Measurements from ENCODE around the gene ABCB9. TPM values are rescaled to one million over a fixed set of nuclear protein-coding genes. Genes with fewer than 3 reads are reported as not detected.

Gene ABCB9
- total and polyA plus RNA-seq, 2 of the 8 experiments (the other 6 are each of a cell fraction or from before 2014, with no cell fraction given), result 3.8 to 8.0 TPM

- no peaks in the 10 kb centered on the region for H3K79me1 ChIP-seq (ENCODE audit: low read depth, low read length)
- no peaks in the 10 kb centered on the region for H3K4me1 ChIP-seq (replicated peaks in 1 of 4; ENCODE audit: control insufficient read depth in 3 of 4, insufficient read depth in 4 of 4, low read length in 3 of 4)
- no peak overlapping the region for H3K4me2 ChIP-seq (ENCODE audit: insufficient read depth in 1 of 2, low read depth in 2 of 2, low read length in 2 of 2)
- no peaks in the 10 kb centered on the region for H3K79me2 ChIP-seq (ENCODE audit: control insufficient read depth in 1 of 2, insufficient read depth in 2 of 2, low read length in 2 of 2)
- H3K56ac ChIP-seq (replicated peaks; ENCODE audit: insufficient read length, low read depth, low read length), result no peak overlapping the region
- no peaks in the 10 kb centered on the region for H3K36me3 ChIP-seq (ENCODE audit: control insufficient read depth in 2 of 4, insufficient read depth in 4 of 4, low read length in 3 of 4)
- no peak overlapping the region for H2BK120ac ChIP-seq (replicated peaks; ENCODE audit: low read depth, low read length)
- no peak overlapping the region for H2BK20ac ChIP-seq (ENCODE audit: low read length)
- no peak overlapping the region for H4K8ac ChIP-seq (ENCODE audit: extremely low read depth, insufficient read depth, low read length)
- H4K20me1 ChIP-seq (replicated peaks in 1 of 2; ENCODE audit: control insufficient read depth in 1 of 2, insufficient read depth in 2 of 2, low read length in 2 of 2), result peaks cover 0 to 1% of the 10 kb centered on the region in 2 experiments
- H2AFZ ChIP-seq (ENCODE audit: low read length), result no peak overlapping the region
- H3K23me2 ChIP-seq (ENCODE audit: low read depth, low read length), result no peaks in the 10 kb centered on the region
- ChIA-PET POLR2A (ENCODE audit: partially characterized antibody) (no interaction called here), CTCF (ENCODE audit: partially characterized antibody) (interaction anchor here (0.7 to 1.6 kb wide), 3 partner anchors 11 to 70 kb away, joined by 3 to 6 read pairs (median 3); no protein-coding TSS in a partner anchor)
- no peak overlapping the region for H3K4me3 ChIP-seq (ENCODE audit: extremely low read depth in 1 of 4, insufficient read depth in 2 of 4, low read depth in 3 of 4, low read length in 4 of 4)
- H2BK12ac ChIP-seq (ENCODE audit: low read depth, low read length), result no peak overlapping the region
- H2BK15ac ChIP-seq (ENCODE audit: low read length), result no peak overlapping the region
- no peaks in the 10 kb centered on the region for H3K27me3 ChIP-seq (replicated peaks in 1 of 4; ENCODE audit: control insufficient read depth in 3 of 4, extremely low read depth in 1 of 4, insufficient read depth in 3 of 4, low read length in 3 of 4)
- DNase-seq (ENCODE audit: low read depth in 1 of 2, low spot score in 2 of 2), result no peak
- no peak for TF ChIP-seq TBP (IDR thresholded peaks at IDR 0.05; ENCODE audit: low read depth, low read length)
- TF ChIP-seq TAF7 (optimal IDR thresholded peaks at IDR 0.05; ENCODE audit: borderline replicate concordance, low read depth, low read length), result no peak
- no peak for TF ChIP-seq CHD1 (IDR thresholded peaks at IDR 0.05; ENCODE audit: low read depth, low read length)
- no peak for TF ChIP-seq CTCF (IDR thresholded peaks at IDR 0.05; ENCODE audit: control extremely low read depth in 1 of 3, insufficient read depth in 1 of 3, low read depth in 1 of 3, low read length in 3 of 3)
- TF ChIP-seq EZH2 (IDR thresholded peaks at IDR 0.05; ENCODE audit: low read depth, low read length, severe bottlenecking), result no peak
- TF ChIP-seq SP4 (IDR thresholded peaks at IDR 0.05; ENCODE audit: low read length), result no peak
- H4K91ac ChIP-seq (replicated peaks; ENCODE audit: insufficient read length, low read length), result no peak overlapping the region
- H3K23ac ChIP-seq (ENCODE audit: insufficient read length), result no peak overlapping the region
- H3K14ac ChIP-seq (ENCODE audit: insufficient read length), result no peak overlapping the region
- no peak overlapping the region for H3K4ac ChIP-seq (replicated peaks; ENCODE audit: insufficient read length, low read depth, low read length)
- H3K18ac ChIP-seq (ENCODE audit: extremely low read depth, low read length), result no peak overlapping the region
- H2BK5ac ChIP-seq (ENCODE audit: low read depth, low read length), result no peak overlapping the region
- no peaks in the 10 kb centered on the region for H3K9me3 ChIP-seq (ENCODE audit: insufficient read depth in 2 of 2, low read depth in 1 of 2, low read length in 1 of 2)
- H2AK5ac ChIP-seq (ENCODE audit: low read depth, low read length), result no peak overlapping the region
- FAIRE-seq, result no peak
- no peak overlapping the region for H4K5ac ChIP-seq (ENCODE audit: insufficient read length, low read depth, low read length)
- no peak overlapping the region for H3K9ac ChIP-seq (replicated peaks in 1 of 4; ENCODE audit: extremely low read depth in 1 of 4, low read depth in 3 of 4, low read length in 3 of 4)
- 87% methylated on average over 3 of the region's 3 CpGs; no CpG with 5 or more reads in 1 of the 2 experiments for WGBS, 2 experiments (ENCODE audit: extremely low coverage in 1 of 2, insufficient coverage in 1 of 2, insufficient read length in 1 of 2, insufficient replicate concordance in 2 of 2, low coverage in 1 of 2, low lambda C conversion rate in 2 of 2, missing lambda C conversion rate in 1 of 2)
- H3K27ac ChIP-seq (ENCODE audit: low read depth, low read length), result no peak overlapping the region
Measured at GRCh38 chr12:122934722-122935121, 31.5 kb downstream of the ABCB9 start.

All from H1 (cell line).